GM23248 (cell line): Measurements from ENCODE around the gene UPP1.

ENCODE experiments used
- EZH2 ChIP-seq: fragments of 200-600 bp; sonication (generic); IDR thresholded peaks from 2 replicates; pipeline ENCODE4 v1.6.1; 2018; ENCODE audit warnings: antibody characterized with exemption, mild to moderate bottlenecking; ENCODE audit not compliant: insufficient read depth, poor library complexity, severe bottlenecking
- EZH2phosphoT487 ChIP-seq: fragments of 200-600 bp; sonication (generic); IDR thresholded peaks from 2 replicates; pipeline ENCODE4 v1.6.1; 2018; ENCODE audit warnings: antibody characterized with exemption, moderate library complexity, mild to moderate bottlenecking, low read depth; ENCODE audit not compliant: insufficient read depth

- TF ChIP-seq EZH2phosphoT487 (no peak), EZH2 (no peak)
These were observed 18.9 kb downstream of the UPP1 start for GRCh38 chr7:48107926-48108472.
